Stimulated activated CD4-positive, alpha-beta T cell treated with anti-CD3 and anti-CD28 coated beads, TNF-alpha, amount 100 ng/mL, for 1 hour (primary cell): ENCODE data around the gene ERG.

Source experiments
- DNase-seq, 3 donors: peaks; one replicate each; pipeline ENCODE4 v3.0.0-alpha.2; 2020; ENCODE audit warnings: low read depth in 3 of 3, low spot score in 1 of 3

ERG gene, protein sequence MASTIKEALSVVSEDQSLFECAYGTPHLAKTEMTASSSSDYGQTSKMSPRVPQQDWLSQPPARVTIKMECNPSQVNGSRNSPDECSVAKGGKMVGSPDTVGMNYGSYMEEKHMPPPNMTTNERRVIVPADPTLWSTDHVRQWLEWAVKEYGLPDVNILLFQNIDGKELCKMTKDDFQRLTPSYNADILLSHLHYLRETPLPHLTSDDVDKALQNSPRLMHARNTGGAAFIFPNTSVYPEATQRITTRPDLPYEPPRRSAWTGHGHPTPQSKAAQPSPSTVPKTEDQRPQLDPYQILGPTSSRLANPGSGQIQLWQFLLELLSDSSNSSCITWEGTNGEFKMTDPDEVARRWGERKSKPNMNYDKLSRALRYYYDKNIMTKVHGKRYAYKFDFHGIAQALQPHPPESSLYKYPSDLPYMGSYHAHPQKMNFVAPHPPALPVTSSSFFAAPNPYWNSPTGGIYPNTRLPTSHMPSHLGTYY

DNA sequence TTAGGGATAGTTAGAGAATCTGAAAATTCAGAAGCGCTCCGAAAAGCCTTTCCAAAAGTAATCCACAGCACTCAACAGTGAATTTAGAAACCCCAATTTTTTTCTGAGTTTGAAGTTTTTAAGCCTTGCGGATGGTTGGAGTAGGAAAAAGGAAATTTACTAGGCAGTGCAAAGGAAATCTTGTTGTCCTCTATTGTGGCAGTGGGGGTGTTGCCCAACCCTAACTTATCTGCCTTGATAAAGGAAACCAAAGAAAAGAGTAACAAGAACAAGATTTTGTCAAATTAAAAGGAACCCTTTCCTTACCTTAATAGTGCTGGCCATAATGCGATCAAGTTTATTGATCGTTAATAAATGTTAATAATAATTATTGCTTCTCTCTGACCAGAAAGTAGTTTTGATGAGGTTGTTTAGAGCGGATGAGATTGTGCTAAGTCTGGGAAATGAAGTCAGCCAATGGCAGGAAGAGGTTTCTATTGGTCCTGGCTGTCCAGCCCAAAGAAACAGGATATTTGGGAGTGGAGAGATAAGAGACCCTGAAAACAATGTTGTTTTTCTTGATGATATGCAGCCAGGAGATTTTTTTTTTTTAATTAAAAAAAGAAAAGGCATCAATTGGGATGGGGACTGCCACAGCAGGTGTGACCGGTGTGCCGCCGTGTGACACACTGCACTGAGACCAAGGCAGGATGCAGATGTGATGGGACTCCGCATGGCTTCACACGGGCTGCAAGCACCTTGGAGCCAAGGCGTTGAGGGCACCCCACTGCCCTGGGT lies at the start of gene ERG:
Gene ERG (minus strand): TSS at position 421 of the 777 bp plus-strand sequence. CDS start 97 bp downstream, at position 324.
- no peak for DNase-seq

DNA sequence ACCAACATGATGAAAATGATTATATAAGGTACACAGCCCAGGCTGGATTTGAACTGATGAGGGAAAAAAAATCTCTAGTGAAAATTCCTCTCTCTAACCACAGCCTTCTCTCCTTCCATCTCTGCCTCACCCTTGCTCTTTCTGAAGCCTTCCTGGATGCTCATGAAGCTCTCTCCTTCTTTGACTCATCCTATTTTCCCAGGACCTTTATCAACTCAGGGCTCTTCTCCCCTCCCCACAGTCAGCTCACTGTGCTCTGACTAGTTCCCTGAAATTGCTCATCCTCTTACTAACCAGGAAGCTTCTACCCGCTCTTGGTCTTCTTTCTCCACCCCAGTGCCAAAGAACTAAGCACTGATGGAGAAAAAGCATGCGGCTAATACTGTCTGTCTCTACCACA lies 46.4 kb upstream of the ERG start:
- DNase-seq: no peak

DNA sequence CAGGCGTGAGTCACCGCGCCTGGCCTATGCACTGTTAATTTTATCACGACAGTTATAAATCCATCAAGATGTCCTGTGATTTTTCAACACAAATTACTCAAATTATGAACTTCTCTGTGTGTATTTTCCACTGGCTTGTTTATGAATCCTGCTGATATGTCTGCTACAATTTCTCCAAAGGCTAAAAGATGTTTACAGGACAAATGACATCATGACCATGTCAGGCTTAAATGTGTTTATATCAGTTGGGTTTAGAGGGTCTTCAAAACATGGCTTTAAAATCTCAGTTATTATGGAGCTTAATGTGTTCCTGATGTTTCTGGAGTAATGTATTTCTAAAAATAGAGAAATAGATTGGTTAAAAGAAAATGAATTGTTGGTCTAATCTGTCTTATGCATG lies 44.0 kb upstream of the ERG start:
- DNase-seq: no peak

DNA sequence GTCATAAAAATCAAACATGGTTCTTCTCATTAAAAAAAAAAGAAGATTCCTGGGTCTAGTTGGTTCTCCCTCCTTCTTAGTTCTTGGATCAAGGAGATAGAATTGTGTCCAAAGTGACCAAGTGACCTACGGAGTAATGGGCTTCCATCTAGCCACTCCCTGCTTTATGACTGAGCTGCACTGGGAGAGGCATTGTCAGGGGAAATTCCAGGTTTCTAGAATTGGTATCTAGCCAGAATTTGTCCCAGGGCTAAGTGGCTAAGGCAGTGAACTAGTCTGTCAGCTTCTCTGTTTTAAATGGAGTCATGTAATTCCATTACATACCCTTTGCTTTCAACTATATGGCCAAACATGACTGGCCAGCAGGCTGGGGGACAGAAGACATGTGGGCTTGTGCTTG lies 40.1 kb upstream of the ERG start:
- no peak for DNase-seq

DNA sequence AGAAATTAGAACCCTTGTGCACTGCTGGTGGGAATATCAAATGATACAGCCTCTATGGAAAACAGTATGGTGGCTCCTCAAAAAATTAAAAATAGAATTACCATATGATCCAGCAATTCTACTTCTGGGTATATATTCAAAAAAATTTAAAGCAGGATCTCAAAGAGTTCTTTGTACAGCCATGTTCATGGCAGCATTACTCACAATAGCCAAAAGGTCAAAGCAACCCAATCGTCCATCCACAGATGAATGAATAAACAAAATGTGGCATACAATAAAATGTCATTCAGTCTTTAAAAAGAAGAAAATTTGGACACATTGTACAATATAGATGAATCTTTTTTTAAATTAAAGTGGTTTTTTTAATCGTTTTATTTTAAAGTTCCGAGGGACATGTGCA lies 36.3 kb upstream of the ERG start:
- no peak for DNase-seq

DNA sequence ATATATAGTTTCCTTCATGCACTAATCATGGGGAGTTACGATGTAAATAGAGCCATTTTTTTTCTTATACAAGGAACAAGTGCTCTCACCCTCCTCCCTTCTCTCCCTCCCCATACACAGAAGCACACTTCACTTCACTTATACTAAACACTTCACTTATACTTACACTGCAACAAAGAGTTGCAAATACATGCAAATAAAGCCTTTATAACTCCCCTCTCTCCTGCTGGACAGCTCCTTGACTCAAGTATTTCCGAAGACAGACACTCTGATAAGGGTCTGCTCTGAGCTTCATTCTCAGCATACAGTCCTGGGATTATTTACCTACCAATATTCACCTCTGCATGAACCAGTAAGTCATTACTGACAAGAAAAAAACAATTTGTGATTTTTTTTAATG lies 35.6 kb upstream of the ERG start:
- DNase-seq: no peak

DNA sequence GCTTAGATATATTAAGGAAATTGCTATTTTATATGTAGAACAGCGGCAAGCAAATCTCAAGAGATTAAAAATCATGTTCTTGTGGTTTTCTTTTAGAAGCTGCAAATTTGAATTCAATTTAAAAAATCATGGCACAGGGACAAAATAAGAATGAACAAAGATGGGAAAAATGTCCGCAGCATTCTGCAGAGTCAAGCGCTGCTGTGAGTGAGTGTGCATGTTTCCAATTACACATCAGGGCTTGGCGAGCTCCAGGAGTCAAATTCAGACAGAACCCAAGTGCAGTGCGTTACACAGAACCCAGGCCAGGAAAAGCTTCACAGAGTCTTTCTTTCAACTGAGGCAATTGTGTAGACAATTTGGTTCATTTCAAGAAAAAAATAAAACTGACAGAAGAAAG lies 33.3 kb upstream of the ERG start:
- no peak for DNase-seq

DNA sequence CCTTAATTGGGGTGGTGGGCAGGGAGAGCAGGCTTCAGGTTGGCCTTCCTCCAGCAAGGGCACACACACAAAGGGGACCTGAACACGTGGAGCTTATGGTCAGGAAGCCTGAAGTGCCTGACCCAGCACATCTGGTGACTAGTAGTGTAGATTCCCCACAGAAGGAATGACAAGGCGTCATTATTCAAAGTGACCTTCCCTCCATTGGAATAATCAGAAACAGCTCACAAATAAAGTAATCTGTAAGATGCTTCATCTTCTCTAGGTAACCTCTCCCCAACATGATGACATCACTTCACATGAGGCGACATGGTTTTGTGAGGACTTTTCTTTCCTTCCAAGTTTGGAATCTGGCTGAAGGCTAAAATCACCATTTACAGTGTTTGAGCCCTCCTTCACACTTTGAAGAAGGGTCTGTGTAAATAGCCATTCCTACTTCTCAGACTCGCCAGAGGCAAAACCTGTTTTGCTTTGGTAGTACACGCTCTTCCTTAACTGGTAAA lies 32.8 kb upstream of the ERG start:
- no peak for DNase-seq

DNA sequence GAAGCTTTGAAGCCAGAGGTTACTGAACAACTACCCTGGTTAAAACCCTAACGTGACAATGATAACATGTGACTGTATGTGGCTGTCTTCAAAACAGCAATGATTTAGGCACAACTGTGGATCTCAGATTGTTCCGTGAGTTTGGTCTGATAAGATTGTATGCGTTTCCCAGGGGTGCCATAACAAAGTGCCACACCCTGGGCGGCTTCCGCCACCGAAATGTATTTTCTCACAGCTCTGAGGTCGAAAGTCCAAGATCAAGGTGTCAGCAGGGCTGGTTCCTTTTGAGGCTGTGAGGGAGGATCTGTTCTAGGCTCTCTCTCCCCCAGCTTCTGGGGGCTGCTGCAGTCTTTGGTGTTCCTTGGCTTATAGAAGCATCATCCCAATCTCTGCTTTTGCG lies 29.5 kb upstream of the ERG start:
- DNase-seq: no peak

DNA sequence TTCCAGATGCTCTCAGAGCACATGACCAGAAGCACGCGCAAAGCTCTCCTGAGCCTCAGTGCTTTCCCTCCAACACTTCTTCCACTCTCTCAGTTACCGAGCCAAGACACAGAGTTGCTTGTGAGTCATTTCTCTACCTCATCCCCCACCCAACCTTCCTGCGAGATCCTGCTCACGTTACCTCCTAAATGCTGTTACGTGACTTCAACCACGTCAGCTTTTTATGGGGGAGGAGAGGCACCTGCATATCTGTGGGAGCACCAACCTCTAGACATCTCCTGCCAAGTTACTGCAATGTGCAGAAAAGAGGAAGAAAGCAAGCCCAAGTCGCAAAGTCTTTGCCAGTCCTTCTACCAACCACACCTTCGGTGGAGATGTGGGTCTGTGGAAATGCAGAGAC lies 27.2 kb upstream of the ERG start:
- DNase-seq: no peak

DNA sequence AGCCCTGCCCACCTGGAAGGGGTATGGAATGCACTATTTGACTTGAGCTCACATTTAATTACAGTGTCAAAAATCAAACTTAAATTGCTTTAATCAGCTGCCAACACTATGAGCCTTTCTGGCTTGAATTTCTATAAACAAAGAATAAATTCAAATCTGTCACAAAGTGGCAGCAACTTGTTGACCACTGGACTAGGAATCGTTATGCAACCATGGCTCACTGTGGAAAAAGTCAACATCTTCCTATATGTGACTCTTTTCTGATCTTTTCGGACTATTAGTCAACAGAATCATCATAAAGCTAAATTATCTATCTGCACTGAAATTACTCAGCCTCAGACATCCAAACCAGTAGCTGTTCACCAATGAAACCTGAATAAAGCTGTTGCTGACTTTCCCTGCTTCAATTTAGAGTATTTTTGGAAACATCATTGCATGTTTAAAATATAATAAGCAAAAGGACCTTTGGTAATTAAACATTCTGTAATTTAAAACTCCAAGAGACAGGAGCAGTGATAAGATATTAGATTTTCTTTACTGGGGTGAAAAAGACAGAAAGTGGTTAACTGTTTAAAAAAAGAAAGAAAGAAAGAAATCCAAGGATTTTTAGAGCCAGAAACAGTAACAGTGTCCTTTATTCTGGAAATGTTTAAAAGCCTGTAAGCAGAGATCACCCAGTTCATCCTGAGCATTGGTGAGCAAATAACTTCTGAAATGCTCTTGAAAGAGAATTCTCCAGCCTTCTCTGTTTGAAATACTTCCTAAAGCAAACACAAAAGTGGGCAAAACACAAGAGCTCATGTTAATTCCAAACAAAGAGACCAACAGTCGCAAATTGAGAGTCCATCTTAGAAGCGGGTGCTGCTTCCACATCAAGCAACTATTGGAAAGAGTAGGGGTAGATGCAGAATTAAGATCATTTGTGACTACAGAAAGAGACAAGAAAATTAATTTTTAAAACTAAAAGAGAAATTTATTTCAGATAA lies 26.2 kb upstream of the ERG start:
- no peak for DNase-seq

DNA sequence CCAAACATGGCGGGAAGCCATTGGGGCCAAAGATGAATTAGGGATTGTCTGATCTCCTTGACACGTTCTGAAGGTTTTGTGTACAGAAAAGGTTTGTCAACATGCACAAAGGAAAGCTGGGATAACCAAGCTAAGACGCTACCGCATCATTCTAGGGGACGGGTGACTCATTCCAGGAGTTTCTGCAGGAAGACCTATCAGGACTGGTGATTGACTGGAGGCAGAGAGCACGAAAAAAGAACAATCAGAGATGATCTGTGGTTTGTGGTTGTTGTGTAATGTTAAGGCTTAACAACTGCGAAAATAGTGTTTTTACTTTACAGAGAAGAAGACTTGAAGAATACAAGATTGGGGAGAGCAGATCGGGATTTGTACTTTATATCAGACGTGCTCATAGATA lies 22.2 kb upstream of the ERG start:
- DNase-seq: no peak

DNA sequence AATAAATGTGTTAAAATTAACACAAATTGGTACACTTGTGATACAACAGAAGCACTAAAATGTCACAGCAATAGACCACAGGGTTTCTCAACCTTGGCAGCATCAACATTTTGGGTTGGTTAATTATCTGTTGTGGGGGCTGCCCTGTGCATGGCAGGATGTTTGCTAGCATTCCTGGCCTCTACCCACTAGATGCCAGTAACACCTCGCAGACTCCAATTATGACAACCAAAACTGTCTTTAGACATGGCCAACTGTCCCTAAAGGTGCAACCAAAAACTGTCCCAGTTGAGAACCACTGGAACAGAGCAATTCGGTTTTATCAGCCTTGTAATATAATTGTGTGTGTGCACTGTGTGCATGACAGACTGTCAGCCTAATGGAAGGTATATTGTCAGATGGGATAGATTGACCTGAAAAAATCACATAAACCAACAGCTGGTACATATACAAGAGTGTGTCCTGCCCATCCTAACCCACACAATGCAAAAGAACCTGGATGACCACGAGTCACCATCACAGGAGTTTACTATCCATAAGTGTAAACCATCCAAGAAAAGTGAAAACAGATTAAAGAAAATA lies 13.5 kb upstream of the ERG start:
- DNase-seq: no peak

DNA sequence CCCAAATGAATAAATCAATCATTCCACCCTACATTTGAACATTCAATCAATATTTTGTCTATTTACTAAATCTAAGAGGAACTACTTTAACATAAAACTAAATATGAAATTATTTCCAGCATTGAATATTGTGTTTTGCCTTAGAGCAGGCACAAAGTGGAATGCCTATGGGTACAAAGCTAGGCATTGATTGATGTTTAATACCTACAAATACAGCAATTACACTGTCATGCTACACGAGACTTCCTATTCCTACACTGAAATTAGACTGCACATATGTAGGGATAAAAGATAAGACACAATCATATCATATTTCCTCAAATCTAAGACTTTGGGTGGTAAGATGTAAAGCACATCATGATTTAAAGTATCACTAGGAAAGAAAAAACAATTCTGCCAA lies 12.9 kb upstream of the ERG start:
- DNase-seq: no peak

DNA sequence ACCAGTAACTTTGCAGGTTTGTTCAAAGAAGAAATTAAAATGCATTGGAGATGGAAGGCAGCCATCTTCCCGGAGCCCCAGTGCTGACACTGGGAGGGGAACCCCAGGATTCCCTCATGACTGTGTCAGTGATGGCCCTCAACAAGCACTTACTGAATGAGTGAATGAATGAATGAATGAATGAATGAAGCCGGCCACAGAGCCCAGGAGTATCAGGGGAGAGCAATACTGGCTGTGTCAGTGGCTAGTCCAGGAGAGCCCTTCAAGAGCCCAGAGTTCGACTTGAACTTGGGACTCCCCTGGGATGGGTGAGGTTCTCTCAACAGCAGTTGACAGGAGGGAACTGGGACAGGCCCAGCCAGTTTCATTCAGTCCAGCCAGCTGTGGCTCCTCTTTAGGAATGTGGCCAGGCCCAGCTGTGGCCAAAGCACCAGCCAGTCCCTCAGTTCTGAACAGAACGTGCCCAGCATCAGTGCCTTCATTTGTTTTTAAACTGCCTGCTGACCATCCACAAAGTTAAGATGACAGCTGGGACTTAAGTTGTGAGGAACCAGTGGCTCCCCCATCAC lies 9.2 kb upstream of the ERG start:
- DNase-seq: no peak

DNA sequence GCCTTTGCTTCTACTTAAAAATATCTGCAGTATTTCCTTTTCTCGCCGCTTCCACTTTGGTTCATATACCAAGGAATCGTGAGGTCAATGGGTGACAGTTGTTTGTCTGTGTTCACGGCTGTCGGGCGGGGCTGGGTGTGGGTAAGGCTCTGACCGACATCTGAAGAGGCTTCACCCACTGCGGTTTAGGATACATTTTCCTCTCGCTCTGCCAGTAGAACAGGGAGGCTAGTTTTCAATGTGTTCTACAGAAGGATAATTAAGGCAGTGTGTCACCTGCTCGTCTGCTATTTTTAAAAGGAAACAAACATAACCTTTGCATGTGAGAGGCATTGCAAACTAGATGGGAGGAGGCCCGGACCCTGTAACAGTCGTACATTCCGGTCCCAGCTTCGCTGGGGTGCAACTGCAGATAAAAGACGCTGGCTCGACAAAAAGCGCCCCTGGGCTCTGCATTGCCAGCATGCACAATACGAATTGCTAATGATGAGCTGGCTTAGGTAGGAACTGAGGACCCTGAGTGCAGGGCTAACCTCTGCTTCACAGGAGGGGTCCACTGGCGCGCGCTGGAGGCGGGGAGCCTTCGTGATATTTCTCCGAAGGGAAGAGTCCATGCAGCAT lies 8.5 kb upstream of the ERG start:
- no peak for DNase-seq

DNA sequence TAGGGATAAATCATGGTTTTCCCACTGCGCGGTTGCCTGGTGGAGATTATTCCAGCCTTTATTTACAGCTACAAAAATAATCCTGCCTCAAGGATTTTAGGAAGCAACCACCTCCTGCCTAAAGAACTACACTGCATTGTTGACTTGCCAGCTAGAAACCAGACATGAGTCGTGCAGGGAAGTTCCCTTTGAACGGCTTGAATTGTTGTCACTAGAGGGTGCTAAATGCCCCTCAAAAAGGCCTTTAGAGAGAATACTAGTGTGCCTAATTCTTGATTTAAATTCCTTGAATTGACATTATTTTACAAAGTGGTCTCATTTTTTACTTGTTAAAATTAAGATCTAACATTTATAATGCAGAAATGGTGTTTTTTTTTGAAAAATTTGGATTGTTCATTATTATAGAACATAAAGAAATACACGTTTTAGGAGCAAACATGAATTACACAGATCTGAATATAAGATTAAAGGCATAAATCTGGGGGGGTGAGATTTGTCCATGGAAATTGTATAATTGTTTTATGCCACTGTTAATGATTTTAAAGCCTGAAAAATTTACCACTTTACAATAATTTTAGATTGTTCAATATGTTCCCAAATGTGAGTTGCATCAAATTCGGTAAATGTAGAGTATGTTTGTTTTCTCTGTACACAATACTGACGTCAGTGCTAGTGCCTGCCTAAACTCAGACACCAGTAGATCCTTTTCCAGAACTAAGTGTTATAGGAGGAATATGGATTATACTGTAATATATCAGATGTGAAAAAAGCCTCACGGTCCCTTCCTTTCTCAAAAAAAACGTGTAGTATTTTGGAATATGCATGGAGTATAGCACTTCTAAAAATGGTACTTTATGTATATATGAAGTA lies 7.6 kb upstream of the ERG start:
- DNase-seq: no peak

DNA sequence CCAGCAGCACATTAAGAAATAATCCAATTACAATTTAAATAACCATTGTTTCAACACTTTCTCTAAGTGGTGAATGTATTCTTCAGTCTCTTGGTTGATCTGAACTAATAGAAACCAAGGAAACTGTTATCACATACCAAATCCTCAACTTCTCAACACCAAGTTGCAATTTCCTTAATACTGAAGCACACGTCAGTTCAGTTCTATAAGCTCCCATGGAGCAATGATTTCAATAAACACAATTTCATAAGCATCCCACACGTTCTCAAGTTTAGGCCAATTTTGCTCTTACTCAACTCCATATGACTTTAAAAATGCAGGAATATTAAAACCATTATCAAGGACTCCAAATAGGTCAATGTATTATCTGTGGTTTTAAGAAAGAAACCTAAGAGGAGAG lies 5.8 kb upstream of the ERG start:
- no peak for DNase-seq

DNA sequence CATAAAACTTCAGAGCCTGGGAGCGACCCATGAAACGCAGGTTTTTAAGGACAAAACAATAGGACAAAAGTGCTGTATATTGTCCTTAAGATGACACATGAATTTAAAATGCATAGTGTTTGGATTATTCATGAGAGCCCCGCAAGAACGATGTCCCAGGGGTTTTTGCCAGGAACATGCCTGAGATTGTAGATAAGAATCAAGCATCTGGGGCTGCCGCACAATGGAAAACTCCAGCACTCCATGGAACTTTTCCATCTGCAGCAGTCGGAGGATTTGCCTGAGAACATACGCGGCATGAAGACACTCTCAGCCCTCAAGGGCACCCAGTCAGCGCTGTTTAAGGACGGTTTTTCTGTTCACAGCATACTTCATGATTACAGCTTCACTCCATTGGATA lies 5.3 kb upstream of the ERG start:
- no peak for DNase-seq
